Measurements from ENCODE around the gene RBM34.
"Not testable (repeated sequence)": the region's sequence is repeated elsewhere in the genome, so short reads cannot be mapped to it uniquely, and the experiment has no call there.

RBM34 gene

DNA sequence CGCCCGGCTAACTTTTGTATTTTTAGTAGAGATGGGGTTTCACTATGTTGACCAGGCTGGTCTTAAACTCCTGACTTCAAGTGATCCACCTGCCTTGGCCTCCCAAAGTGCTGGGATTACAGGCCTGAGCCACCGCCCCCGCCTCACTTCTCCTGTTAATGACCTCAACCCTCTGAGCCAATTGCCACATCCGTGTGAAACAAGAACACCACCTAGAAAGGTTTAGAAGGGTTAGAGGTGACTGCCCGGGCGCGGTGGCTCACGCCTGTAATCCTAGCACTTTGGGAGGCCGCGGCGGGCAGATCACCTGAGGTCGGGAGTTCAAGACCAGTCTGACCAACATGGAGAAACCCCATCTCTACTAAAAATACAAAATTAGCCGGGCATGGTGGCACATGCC lies 68.6 kb downstream of the RBM34 start:
- not testable (repeated sequence) for DNase-seq (ENCODE audit: low spot score); FAIRE-seq

DNA sequence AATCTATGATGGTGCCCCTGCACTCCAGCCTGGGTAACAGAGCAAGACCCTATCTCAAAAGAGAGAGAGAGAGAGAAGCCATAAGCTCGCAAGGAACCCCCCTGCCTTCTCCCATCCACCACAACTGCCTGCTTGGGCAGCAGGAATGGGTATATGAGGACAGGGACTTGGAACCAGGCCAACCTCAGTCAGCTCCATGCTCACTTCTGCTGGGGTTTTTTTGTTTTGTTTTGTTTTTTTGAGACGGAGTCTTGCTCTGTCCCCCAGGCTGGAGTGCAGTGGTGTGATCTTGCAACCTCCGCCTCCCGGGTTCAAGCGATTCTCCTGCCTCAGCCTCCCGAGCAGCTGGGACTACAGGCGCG lies 69.0 kb downstream of the RBM34 start:
- not testable (repeated sequence) for DNase-seq (ENCODE audit: low spot score); FAIRE-seq

DNA sequence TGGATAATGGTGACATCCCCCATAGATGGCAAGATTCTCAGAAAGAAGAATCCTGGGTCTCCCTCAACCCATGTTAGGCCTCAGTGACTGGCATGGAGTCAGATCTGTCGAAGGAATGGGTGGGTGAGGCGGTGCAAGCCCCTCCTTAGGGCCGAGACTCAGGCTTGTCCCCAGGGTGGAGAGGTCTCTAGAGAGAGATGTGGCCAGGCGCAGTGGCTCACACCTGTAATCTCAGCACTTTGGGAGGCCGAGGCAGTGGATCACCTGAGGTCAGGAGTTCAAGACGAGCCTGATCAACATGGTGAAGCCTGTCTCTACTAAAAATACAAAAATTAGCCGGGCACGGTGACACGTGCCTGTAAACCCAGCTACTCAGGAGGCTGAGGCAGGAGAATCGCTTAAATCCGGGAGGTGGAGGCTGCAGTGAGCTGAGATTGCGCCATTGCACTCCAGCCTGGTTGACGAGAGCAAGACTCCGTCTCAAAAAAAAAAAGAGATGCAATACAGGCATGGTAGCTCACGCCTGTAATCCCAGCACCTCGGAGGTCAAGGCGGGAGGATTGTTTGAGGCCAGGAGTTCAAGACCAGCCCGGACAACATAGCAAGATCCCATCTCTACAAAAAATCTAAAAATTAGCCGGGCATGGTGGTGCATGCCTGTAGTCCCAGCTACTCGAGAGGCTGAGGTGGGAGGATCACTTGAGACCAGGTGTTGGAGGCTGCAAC lies 69.6 kb downstream of the RBM34 start:
- not testable (repeated sequence) for FAIRE-seq; DNase-seq (ENCODE audit: low spot score)

DNA sequence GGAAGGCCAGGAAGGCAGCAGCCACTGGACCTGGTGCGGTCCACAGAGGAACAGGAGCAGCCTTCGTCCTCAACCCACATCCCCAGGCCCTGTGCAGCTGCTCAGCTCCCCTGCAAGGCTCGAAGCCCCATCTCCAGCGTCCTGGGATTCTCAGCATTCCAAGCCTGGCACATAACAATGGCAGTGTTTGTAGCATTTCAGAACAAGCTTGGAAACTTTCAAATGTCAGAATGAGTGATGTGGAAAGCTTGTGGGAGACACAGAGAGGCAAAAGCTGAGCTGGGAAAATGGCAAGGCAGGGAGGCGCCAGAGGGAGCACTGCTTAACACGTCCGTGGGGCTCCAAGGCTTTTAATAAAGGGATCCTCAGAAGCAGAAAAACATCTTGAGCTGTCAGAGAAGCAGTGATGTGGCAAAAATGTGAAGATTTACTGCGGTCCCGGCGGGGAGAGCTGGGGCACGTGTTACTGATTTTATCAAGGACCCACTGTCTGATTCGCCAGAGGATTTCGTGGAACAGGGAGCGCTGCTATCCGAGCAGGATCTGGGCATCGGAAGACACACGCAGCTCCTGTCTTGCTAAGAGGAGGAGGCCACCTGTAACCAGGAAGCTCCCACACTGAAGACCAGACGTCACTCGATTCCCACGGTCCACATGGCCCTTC lies 70.5 kb downstream of the RBM34 start:
- no peak for FAIRE-seq
- DNase-seq (ENCODE audit: low spot score), result no peak

DNA sequence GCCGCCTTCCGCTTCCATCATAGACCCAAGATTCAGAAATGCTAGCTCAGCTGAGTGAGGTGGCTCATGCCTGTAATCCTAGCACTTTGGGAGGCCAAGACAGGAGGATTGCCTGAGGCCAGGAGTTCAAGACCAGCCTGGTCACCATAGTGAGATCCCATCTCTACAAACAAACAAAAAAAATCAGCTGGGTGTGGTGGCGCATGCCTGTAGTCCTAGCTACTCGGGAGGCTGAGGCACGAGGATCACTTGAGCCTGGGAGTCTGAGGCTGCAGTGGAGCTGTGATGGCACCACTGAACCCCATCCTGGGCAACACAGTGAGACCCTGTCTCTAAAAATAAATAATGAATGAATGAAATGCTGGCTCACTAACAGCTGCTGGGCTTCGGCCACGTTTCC lies 72.1 kb downstream of the RBM34 start:
- FAIRE-seq (no peak), DNase-seq (ENCODE audit: low spot score) (no peak)

DNA sequence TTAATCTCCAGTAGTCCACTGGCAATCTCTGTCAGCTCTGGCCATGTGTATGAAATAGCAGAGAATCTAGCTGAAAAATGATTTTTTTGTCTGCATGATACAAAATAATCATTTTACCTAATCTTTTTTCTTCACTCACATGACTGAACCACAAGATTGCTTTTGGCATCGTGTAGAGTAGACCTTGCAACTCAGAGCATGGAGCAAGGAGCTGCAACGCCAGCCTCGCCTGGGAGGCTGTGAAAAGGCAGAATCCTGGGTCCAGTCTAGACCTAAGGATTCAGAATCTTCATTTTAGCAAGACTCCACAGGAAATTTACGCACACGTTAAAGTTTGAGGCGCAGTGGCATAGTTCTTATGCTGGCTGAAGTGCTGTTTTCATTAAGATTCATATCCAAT lies 72.6 kb downstream of the RBM34 start:
- DNase-seq (ENCODE audit: low spot score) (no peak), FAIRE-seq (no peak)

DNA sequence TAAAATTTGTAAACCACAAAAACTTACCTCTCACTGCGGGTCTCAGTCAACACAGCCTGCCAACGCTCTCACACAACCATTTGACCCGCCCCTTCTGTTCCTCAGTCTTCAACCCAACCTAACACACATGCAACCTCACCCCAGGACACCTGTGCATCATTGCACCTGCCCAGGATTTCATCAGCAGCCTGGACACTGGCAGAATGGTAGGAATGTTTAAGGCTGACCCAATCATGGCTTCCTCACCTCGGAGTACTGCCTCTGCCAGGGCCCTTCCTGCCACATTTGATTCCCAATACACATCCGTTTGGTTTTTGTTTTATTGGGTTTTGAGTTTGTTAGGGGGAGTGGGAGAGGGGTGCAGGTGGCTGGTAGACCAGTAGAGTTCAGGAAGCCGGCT lies 73.1 kb downstream of the RBM34 start:
- no peak for FAIRE-seq
- no peak for DNase-seq (ENCODE audit: low spot score)

DNA sequence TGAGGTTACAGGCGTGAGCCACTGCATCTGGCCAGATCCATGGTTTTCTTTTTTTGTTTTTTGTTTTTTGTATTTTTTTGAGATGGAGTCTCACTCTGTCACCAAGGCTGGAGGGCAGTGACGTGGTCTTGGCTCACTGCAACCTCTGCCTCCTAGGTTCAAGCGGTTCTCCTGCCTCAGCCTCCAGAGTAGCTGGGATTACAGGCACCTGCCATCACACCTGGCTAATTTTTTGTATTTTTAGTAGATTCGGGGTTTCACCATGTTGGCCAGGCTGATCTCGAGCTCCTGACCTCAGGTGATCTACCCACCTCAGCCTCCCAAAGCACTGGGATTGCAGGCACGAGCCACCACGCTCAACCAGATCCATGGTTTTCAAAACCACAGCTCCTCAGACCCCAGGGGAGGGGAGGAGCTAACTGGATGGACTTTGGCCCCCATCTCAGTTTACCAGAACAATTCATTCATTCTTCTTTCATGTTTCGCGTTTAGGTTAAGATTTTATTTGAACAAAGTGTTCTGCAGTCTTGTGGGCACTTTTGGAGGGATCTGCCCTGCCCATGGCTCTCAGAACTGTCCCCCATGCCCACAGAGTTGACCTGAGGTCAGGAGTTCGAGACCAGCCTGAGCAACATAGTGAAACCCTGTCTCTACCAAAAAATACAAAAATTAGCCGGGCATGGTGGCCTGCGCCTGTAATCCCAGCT lies 75.5 kb downstream of the RBM34 start:
- DNase-seq (ENCODE audit: low spot score); FAIRE-seq: not testable (repeated sequence)

All from RCC 7860 (cell line).